ENCODE measurements around the gene ST3GAL3. TPM values are rescaled to one million over a fixed set of nuclear protein-coding genes. Genes with fewer than 3 reads are reported as not detected.

Gene ST3GAL3
- total and polyA plus RNA-seq, 2 of the 13 experiments (the other 11 are each of a cell fraction or from before 2014, with no cell fraction given): 5.1 to 8.1 TPM

DNA sequence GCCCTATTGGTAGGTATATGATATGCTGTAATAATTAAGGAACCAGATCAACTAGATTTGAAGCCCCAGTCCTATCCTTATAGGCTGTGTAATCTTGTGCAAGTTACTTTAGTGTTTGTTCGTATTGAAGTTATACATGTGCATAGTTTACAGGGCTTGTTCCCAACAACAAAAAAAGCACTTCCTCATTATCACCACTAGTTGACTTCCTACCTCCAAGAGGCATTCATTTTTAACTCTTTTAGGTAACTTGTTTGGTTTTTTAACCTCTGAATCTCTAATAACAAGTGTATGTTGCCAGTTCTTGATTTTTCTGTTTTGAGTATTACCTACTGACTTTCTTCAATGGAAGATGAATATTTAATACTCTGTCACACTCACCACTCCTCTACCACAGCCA, 71.9 kb downstream of the ST3GAL3 start (continued):
- TF ChIP-seq E2F1 (CRISPR knock-in tag; IDR thresholded peaks at IDR 0.05) (no peak), HMGXB3 (CRISPR knock-in tag; IDR thresholded peaks at IDR 0.05; ENCODE audit: borderline replicate concordance) (no peak)

GRCh38 chr1:43779805-43780403, 72.6 kb downstream of the ST3GAL3 start:
- CTCF ChIA-PET (ENCODE audit: low intra/inter-chr PET ratio, low total read pairs): no interaction called here
- intact Hi-C loops (cut with micrococcal nuclease; ENCODE audit: unreplicated experiment): no loop called here
- H3K9ac ChIP-seq (ENCODE audit: insufficient read depth, low read depth, low read length): no peak overlapping the region
- H3K36me3 ChIP-seq (replicated peaks in 1 of 2; ENCODE audit: control insufficient read depth in 1 of 2, insufficient read depth in 2 of 2, low read length in 2 of 2): no peaks in the 10 kb centered on the region
- ATAC-seq (no peak), FAIRE-seq (no peak), DNase-seq (ENCODE audit: low spot score) (no peak)
- H3K27ac ChIP-seq (ENCODE audit: extremely low read length, insufficient read depth, low read length): no peak overlapping the region
- BruUV-seq (replicated peaks): no TSS peak
- H3K4me1 ChIP-seq (ENCODE audit: insufficient read depth, low read length): no peaks in the 10 kb centered on the region
- H2AFZ ChIP-seq (ENCODE audit: low read length): no peak overlapping the region
- H3K79me2 ChIP-seq (ENCODE audit: insufficient read depth, low read length): no peaks in the 10 kb centered on the region
- in situ Hi-C loops (cut with HindIII; ENCODE audit: extremely low pct_ligation_motif_present, low pct_unique_long_range_greater_than_20kb): no loop called here
- H3K4me2 ChIP-seq (ENCODE audit: low read depth, low read length): no peak overlapping the region
- TF ChIP-seq ZNF546 (CRISPR knock-in tag; conservative IDR thresholded peaks at IDR 0.05) (no peak), KDM4B (CRISPR knock-in tag; IDR thresholded peaks at IDR 0.05) (no peak), TFE3 (CRISPR knock-in tag; IDR thresholded peaks at IDR 0.05) (no peak), RBAK (CRISPR knock-in tag; IDR thresholded peaks at IDR 0.05) (no peak), KLF6 (CRISPR knock-in tag; IDR thresholded peaks at IDR 0.05) (no peak)
- TF ChIP-seq, protein P1, sequence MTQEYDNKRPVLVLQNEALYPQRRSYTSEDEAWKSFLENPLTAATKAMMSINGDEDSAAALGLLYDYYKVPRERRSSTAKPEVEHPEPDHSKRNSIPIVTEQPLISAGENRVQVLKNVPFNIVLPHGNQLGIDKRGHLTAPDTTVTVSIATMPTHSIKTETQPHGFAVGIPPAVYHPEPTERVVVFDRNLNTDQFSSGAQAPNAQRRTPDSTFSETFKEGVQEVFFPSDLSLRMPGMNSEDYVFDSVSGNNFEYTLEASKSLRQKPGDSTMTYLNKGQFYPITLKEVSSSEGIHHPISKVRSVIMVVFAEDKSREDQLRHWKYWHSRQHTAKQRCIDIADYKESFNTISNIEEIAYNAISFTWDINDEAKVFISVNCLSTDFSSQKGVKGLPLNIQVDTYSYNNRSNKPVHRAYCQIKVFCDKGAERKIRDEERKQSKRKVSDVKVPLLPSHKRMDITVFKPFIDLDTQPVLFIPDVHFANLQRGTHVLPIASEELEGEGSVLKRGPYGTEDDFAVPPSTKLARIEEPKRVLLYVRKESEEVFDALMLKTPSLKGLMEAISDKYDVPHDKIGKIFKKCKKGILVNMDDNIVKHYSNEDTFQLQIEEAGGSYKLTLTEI (CRISPR knock-in tag; conservative IDR thresholded peaks at IDR 0.05): no peak
- no peaks in the 10 kb centered on the region for H3K9me3 ChIP-seq (ENCODE audit: low read length)
- H3K27me3 ChIP-seq (ENCODE audit: control insufficient read depth in 1 of 2, insufficient read depth in 2 of 2, low read length in 2 of 2): no peaks in the 10 kb centered on the region
- POLR2A ChIA-PET: no interaction called here
- WGBS (ENCODE audit: low lambda C conversion rate): 94% methylated on average over 1 of the region's 1 CpG
- no peaks in the 10 kb centered on the region for H4K20me1 ChIP-seq (ENCODE audit: insufficient read depth, low read length)
- no peak overlapping the region for H3K4me3 ChIP-seq (replicated peaks in 1 of 3; ENCODE audit: insufficient read depth in 1 of 3, low read depth in 2 of 3, low read length in 3 of 3)

Data from HepG2 (cell line).